GM21447 (cell line): Measurements from ENCODE around the gene NAALADL2.
"Not testable (repeated sequence)": the region's sequence is repeated elsewhere in the genome, so short reads cannot be mapped to it uniquely, and the experiment has no call there.

Source experiments
- ATAC-seq: cut with Tn5 transposase; IDR thresholded peaks from one replicate; pipeline ENCODE4 v1.9.1; 2021; ENCODE audit not compliant: unreplicated experiment

The NAALADL2 gene

DNA sequence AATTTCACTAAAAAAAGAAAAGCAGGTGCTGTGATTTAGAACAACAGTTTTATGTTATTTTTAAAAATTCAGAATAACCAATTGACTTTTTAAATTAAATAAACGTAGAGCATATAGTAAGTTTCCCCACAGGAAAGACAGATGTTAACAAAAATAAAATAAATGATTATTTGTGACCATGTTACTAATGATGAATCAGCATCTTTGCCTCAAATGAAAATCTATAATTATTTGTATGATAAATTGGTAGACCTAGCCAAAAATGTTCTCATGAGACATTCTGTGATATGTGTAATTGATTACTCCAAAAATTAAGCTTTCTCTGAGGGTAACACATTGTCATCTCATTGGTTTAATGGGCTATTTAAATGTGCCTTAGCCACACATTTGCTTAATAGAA is 948.0 kb downstream of the NAALADL2 start:
- ATAC-seq: no peak

DNA sequence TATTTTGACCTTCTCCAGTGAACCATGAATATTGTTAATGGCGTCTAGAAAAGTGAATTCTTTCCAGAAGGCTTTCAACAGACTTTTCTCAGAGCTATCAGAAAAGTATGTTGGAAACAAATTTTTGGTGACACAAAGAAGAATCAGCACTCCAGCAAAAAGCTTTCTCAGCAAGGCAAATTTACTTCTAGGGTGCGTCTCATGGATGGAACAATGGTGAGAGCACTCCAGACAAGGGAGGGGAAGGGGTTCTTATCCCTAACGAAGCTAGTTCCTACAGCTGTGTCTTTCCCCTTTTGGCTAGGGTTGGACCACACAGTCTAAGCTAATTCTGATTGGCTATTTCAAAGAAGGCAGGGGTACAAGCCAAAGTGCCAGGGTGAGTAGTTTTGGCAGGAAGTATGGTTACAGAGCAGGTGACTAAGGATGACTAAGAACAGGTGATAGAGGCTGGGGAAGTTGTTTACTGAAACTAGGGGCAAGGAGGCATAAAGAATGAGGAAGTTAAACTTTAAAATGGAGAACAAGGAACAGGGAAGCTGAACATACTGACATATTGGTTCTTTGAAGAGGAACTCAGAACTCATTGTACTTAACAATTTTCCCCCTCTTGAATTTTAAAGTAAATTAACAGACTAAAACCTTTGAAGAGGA is 959.8 kb downstream of the NAALADL2 start:
- ATAC-seq: no peak

DNA sequence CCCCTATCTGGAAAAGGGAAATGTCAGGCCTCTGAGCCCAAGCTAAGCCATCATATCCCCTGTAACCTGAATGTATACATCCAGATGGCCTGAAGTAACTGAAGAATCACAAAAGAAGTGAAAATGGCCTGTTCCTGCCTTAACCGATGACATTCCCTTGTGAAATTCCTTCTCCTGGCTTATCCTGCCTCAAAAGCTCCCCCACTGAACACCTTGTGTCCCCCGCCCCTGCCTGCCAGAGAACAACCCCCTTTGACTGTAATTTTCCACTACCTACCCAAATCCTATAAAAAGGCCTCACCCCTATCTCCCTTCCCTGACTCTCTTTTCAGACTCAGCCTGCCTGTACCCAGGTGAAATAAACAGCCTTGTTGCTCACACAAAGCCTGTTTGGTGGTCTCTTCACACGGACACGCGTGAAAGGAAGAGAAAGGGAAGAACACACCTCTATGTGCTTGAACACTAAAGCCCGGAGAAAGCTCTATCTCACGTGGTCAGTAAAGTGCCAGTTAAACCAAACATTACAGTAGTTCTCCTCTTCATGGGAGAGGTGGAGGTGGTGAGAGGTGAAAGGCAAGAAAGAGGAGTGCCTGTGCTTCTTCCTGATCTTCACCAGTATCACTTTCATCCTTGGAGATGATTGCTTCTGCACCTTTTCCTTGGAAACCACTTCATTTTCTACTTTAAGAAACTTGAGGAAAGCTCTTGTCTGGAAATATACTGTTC is 963.8 kb downstream of the NAALADL2 start:
- ATAC-seq: not testable (repeated sequence)

DNA sequence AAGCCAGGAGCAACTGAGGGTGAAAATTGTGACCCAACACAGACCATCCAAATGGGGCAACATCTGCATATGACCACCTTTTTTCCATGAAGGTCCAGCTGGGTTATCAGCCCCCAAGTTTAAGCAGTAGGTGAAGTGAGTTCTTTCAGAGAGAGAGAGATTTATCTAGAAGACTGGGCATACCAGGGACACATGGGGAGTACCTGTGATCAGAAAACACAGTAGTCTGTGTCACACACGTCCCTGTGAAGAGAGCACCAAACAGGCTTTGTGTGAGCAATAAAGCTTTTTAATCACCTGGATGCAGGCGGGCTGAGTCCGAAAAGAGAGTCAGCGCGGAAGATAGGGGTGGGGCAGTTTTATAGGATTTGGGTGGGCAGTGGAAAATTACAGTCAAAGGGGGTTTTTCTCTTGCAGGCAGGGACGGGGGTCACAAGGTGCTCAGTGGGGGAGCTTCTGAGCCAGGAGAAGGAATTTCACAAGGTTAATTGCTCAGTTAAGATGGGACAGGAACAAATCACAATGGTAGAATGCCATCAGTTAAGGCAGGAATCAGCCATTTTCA is 966.0 kb downstream of the NAALADL2 start:
- not testable (repeated sequence) for ATAC-seq

DNA sequence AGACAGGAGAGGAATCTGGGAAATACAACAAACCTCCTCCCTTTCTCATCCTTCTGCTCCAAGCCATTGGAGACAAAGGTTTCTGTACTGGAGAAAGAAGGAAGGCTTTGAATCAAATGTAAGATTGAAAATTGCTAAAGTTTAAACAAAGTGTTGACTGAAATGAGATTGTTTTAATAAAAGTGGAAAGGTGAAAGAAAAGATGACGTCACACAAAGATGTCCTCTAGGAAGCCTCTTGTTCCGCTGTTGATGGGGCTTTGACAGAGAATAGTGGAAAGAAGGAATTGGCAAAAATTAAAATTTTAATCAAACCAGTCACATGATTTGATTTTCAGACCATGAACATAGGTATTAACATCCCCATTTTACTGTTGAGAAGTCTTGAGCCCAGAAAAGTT is 967.6 kb downstream of the NAALADL2 start:
- ATAC-seq: no peak

DNA sequence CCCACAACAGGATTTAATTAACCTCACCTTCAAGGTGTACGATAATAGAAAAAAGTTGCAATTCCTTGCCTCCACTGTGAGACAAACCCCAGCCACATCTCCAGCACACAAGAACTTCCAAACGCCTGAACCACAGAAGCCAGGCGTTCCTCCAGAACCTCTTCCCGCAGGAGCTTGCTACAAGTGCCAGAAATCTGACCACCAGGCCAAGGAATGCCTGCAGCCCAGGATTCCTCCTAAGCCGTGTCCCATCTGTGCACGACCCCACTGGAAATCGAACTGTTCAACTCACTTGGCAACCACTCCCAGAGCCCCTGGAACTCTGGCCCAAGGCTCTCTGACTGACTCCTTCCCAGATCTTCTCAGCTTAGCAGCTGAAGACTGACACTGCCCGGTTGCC is 970.7 kb downstream of the NAALADL2 start:
- ATAC-seq: not testable (repeated sequence)

DNA sequence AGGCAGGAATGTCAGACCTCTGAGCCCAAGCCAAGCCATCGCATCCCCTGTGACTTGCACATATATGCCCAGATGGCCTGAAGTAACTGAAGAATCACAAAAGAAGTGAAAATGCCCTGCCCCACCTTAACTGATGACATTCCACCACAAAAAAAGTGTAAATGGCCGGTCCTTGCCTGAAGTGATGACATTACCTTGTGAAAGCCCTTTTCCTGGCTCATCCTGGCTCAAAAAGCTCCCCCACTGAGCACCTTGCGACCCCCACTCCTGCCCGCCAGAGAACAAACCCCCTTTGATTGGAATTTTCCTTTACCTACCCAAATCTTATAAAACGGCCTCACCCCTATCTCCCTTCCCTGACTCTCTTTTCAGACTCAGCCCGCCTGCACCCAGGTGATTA is 976.6 kb downstream of the NAALADL2 start:
- not testable (repeated sequence) for ATAC-seq

DNA sequence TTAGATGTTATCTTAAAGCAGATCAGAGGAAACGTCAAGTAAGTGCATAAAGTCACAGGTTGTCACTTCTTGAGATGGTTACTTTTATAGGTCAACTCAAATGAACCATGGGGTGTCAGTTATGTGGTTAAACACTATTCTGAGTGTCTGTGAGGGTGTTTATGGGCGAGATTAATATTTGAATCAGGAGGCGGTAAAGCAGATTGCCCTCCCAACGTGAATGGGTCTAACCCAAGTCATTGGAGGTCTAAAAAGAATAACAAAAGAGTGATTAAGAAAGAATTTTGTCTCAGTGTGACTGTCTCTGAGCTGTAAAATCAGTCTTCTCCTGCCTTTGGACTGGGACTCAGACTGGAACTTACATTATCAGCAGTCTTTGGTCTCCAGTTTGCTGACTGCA is 977.5 kb downstream of the NAALADL2 start:
- ATAC-seq: no peak

DNA sequence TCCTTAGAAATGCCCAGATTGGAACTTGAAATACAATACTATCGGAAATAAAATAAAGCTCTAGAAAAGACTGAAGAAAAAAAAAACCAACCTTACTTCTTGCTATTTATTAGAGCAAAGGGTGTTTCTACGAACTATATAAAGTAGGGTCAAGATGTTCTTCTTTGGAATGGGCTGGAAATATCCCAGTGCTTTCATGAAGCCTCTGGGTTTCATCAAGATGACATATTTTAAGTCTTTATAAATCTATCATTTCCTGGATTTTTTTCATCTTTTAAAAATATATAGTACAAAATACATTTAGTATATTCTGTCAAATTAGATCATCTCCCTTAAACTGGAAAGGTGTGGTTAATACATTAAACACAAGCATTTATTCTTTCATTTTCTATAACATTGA is 978.8 kb downstream of the NAALADL2 start:
- no peak for ATAC-seq

DNA sequence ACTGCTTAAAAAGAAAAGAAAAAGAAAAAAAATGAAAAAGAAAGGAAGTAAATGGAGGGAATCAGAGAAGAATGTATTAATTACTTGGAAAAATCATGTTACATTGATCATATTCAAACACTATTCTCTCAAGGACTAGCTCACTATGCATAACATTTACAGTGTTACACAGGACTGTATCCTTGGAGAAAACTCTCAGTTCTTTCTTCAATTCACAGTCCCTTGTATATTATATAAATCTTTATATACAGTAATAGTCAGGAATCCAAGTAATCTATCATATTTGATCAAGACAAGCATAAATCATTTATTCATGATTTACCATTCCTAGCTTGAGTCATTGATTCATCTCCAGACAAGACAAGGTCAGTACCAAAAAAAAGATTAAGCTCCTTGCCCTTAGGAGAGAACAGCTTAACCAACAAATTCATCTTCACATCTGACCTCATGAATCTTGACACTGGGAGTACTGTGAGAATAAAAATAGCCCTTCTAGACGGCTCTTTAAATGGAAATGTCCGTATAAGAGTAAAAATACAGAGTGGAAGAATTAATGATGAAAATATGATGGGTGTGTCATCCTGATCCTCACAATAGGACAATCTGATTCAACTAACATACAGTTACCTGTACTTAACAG is 980.4 kb downstream of the NAALADL2 start:
- no peak for ATAC-seq

DNA sequence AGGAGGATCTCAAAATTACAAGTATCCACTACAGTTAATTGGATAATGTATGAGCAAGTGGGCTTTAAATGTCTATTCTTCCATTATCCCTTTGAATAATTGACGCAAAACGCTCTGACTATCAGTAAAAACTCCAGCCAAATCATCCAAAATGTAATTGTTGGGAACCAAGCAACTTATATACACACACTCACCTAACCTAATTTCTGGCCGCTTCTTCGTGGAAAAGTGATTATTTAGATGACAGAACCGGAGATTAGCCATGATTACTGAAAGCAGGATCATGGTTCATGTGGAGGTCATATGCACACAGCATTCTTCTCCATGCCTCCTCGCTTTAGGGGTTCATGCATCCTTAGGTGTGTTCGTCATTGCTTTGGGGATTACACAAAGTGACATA is 992.4 kb downstream of the NAALADL2 start:
- ATAC-seq: no peak

DNA sequence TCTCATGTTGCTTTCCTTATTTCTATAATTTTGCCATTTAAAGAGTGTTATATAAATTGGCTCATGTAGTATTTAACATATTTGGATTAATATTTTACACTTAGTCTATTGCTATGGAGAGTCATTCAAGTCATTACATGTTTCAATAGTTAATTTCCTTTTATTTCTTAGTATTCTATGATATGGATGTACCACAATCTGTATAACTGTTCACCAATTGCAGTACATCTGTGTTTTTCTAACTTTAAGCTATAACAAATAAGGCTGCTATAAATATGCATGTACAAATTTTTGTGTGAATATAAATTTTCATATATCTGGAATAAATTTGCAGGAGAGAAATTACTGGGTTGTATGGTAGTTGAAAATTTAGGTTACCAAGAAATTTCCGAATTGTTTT is 993.4 kb downstream of the NAALADL2 start:
- no peak for ATAC-seq

DNA sequence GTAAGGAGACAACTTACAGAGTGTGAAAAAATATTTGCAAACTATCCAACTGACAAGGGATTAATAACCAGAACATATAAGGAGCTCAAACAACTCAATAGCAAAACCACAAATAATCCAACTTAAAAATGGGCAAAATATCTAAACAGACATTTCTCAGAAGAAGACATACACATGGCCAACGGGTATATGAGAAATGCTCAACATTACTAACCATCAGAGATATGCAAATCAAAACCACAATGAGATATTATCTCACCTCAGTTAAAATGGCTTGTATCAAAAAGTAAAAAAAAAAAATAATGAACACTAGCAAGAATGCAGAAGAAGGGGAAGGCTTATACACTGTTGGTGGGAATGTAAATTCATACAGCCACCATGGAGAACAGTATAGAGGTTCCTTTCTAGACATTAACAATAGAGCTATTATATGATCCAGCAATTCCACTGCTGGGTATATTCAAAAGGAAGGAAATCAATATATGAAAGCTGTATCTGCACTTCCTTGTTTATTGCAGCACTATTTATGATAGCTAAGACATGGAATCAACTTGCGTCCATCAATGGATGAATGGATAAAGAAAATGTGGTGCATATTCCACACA is 998.6 kb downstream of the NAALADL2 start:
- no peak for ATAC-seq
